ENCODE data around the gene RPL23. TPM values are rescaled to one million over a fixed set of nuclear protein-coding genes. Genes with fewer than 3 reads are reported as not detected.

The RPL23 gene
- total RNA-seq, 1 donor from 2014 or later, result 2,779 TPM

DNA sequence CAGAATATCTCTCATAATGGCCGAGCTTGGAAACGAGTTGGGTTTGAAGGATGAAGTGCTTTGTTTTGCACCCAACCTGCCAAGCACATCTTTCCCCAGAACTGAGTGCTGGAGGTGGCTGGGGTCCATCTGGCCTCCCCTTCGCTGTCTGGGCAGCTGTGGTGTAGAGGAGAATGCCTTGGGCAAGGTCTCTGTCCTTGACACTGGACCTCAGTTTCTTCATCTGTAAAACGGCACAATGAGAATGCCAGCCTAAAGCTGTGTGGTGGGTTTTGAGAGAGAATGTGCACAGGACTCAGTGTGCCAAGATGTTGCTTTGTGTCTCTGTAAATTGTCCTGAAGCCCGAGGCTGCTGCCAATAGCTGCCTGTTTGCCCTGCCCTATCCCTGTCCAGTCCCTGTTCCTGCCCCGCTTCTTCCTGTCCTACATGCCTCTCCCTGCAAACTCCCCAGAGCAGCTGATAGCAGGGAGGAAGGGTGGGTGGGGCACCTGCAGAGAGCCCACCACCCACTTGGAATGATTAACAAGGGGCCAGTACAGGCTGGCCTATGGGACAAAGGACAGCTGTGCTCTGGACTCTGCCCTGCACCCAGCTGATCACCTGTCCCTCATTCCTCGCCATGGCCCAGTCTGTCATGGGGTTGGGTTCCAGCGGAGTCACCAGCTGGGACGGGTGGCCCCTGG lies 31.7 kb upstream of the RPL23 start:
- Histone ChIP-seq H3K9me3 (ENCODE audit: control insufficient read depth in 3 of 3, low read length in 3 of 3) (no peaks in the 10 kb centered on the region), H3K36me3 (ENCODE audit: control insufficient read depth in 3 of 3, insufficient read depth in 3 of 3, low read length in 3 of 3) (peaks cover 0 to 11% (median 6%) of the 10 kb centered on the region in 3 donors), H3K4me3 (ENCODE audit: low read length in 3 of 3) (peak overlapping the region in 1 of 3 donors; percentile 22), H3K4me1 (ENCODE audit: control insufficient read depth in 3 of 3, insufficient read depth in 3 of 3, low read length in 3 of 3) (peaks cover 54 to 66% (median 59%) of the 10 kb centered on the region in 3 donors), H3K9ac (ENCODE audit: low read depth in 1 of 3, low read length in 3 of 3) (no peak overlapping the region), H3K27ac (ENCODE audit: low read depth, low read length) (no peak overlapping the region), H3K27me3 (ENCODE audit: control insufficient read depth in 3 of 3, insufficient read depth in 3 of 3, low read length in 3 of 3) (no peaks in the 10 kb centered on the region)

- Histone ChIP-seq H3K36me3 (ENCODE audit: control insufficient read depth in 3 of 3, insufficient read depth in 3 of 3, low read length in 3 of 3) (peaks cover 0 to 9% (median 2%) of the 10 kb centered on the region in 3 donors), H3K27ac (ENCODE audit: low read depth, low read length) (peak overlapping the region; percentile 47), H3K9me3 (ENCODE audit: control insufficient read depth in 3 of 3, low read length in 3 of 3) (no peaks in the 10 kb centered on the region), H3K4me3 (ENCODE audit: low read length in 3 of 3) (no peak overlapping the region), H3K27me3 (ENCODE audit: control insufficient read depth in 3 of 3, insufficient read depth in 3 of 3, low read length in 3 of 3) (no peaks in the 10 kb centered on the region), H3K4me1 (ENCODE audit: control insufficient read depth in 3 of 3, insufficient read depth in 3 of 3, low read length in 3 of 3) (peaks cover 63 to 74% (median 67%) of the 10 kb centered on the region in 3 donors), H3K9ac (ENCODE audit: low read depth in 1 of 3, low read length in 3 of 3) (peak overlapping the region in 2 of 3 donors; percentile 38 to 51)
Measured at GRCh38 chr17:38883592-38884526, 30.3 kb upstream of the RPL23 start.

DNA sequence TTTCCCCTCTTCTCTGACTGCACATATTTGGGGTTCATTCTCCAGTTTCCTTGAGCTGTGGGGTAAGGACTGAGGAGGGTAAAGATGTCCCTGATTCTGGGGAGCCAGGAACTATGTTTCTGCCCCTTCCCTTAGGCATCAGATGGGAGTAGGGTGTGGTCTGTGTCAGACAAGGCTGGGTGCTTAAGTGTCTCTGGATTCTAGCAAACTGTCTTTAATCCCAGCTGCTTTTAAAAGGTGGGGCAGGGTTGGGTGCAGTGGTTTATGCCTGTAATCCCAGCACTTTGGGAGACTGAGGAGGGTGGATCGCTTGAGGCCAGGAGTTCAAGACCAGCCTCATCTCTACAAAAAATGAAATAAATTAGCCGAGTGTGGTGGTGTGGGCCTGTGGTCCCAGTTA lies 29.3 kb upstream of the RPL23 start:
- H3K36me3 ChIP-seq (ENCODE audit: control insufficient read depth in 3 of 3, insufficient read depth in 3 of 3, low read length in 3 of 3), result peaks cover 5 to 18% (median 6%) of the 10 kb centered on the region in 3 donors
- H3K9me3 ChIP-seq (ENCODE audit: control insufficient read depth in 3 of 3, low read length in 3 of 3), result no peaks in the 10 kb centered on the region
- H3K4me1 ChIP-seq (ENCODE audit: control insufficient read depth in 3 of 3, insufficient read depth in 3 of 3, low read length in 3 of 3), result peaks cover 63 to 75% (median 67%) of the 10 kb centered on the region in 3 donors
- no peak overlapping the region for H3K27ac ChIP-seq (ENCODE audit: low read depth, low read length)
- no peak overlapping the region for H3K4me3 ChIP-seq (ENCODE audit: low read length in 3 of 3)
- H3K27me3 ChIP-seq (ENCODE audit: control insufficient read depth in 3 of 3, insufficient read depth in 3 of 3, low read length in 3 of 3), result no peaks in the 10 kb centered on the region
- H3K9ac ChIP-seq (ENCODE audit: low read depth in 1 of 3, low read length in 3 of 3), result no peak overlapping the region

DNA sequence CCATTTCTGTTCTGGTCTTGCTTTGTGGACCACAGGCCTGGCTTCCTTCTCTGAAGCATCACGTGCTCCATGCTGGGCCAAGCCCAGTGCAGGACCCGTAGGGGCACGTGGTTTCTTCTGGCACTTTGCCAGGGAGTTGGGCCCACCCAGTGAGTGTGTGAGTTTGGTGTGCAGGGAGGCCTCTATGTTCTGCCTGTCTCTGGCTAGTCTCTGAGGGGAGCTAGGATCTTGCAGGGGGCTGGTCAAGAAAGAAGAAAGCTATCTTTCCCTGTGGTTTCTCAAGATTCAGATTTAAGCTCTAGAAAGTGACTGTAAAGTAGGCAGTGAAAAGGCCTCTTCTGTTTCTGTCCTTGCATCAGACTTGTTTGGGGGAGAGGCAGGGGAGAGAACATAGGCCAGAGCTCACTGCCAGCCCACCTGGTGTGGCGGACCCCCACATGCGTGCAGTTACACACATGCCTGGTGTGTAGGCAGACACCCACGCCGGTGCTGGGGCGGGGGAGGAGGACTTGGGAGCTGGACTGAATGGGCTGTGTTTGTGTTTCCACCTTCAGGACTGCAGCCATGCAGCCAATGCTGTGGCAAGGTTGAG lies 28.2 kb upstream of the RPL23 start:
- peaks cover 70 to 78% (median 72%) of the 10 kb centered on the region in 3 donors for H3K4me1 ChIP-seq (ENCODE audit: control insufficient read depth in 3 of 3, insufficient read depth in 3 of 3, low read length in 3 of 3)
- H3K36me3 ChIP-seq (ENCODE audit: control insufficient read depth in 3 of 3, insufficient read depth in 3 of 3, low read length in 3 of 3), result peaks cover 6 to 21% (median 9%) of the 10 kb centered on the region in 3 donors
- H3K4me3 ChIP-seq (ENCODE audit: low read length in 3 of 3), result no peak overlapping the region
- no peak overlapping the region for H3K27ac ChIP-seq (ENCODE audit: low read depth, low read length)
- peak overlapping the region in 1 of 3 donors; percentile 25 for H3K9ac ChIP-seq (ENCODE audit: low read depth in 1 of 3, low read length in 3 of 3)
- no peaks in the 10 kb centered on the region for H3K27me3 ChIP-seq (ENCODE audit: control insufficient read depth in 3 of 3, insufficient read depth in 3 of 3, low read length in 3 of 3)
- no peaks in the 10 kb centered on the region for H3K9me3 ChIP-seq (ENCODE audit: control insufficient read depth in 3 of 3, low read length in 3 of 3)

DNA sequence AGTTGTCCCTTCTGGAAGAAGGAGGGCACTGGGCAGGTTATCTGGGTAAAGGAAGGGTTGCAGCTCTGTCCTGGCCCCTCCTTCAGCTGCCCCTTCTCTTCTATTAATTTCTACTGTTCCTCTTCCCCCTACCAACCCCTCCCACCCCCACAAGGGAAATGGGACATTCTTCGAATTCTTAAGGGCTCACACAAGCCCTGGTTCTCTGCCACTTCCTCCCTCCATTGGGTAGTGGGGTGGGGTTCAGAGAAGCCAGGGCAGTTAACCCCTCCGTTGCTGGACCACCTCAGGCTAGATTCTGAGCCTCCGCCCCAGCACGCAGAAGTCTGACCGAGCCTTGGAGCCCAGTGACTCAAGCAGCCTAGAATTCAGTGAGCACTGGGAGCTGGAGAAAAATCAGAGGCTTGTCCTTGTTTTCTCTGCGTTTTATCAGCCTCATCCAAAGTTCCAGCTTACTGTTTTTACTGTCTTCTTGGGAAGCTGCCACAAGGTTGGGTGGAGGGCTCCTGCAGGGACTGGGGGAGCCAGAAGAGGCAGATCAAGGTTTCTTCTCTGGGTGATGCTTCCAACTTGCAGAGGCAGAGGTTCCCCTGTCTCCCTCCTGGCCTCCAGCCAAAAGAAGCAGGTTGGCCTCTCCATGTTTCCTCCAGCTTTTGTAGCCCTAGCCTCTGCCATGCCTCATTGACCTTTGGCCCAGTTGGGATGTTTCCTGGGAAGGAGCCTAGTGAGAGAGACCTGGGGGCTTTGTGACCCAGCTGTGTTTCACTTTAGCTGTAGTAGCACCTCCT lies 26.6 kb upstream of the RPL23 start:
- Histone ChIP-seq H3K36me3 (ENCODE audit: control insufficient read depth in 3 of 3, insufficient read depth in 3 of 3, low read length in 3 of 3) (peaks cover 6 to 21% (median 9%) of the 10 kb centered on the region in 3 donors), H3K27ac (ENCODE audit: low read depth, low read length) (no peak overlapping the region), H3K4me1 (ENCODE audit: control insufficient read depth in 3 of 3, insufficient read depth in 3 of 3, low read length in 3 of 3) (peaks cover 58 to 69% (median 62%) of the 10 kb centered on the region in 3 donors), H3K27me3 (ENCODE audit: control insufficient read depth in 3 of 3, insufficient read depth in 3 of 3, low read length in 3 of 3) (no peaks in the 10 kb centered on the region), H3K9ac (ENCODE audit: low read depth in 1 of 3, low read length in 3 of 3) (peak overlapping the region in 1 of 3 donors; percentile 40), H3K4me3 (ENCODE audit: low read length in 3 of 3) (peak overlapping the region in 2 of 3 donors; percentile 15 to 35), H3K9me3 (ENCODE audit: control insufficient read depth in 3 of 3, low read length in 3 of 3) (no peaks in the 10 kb centered on the region)

DNA sequence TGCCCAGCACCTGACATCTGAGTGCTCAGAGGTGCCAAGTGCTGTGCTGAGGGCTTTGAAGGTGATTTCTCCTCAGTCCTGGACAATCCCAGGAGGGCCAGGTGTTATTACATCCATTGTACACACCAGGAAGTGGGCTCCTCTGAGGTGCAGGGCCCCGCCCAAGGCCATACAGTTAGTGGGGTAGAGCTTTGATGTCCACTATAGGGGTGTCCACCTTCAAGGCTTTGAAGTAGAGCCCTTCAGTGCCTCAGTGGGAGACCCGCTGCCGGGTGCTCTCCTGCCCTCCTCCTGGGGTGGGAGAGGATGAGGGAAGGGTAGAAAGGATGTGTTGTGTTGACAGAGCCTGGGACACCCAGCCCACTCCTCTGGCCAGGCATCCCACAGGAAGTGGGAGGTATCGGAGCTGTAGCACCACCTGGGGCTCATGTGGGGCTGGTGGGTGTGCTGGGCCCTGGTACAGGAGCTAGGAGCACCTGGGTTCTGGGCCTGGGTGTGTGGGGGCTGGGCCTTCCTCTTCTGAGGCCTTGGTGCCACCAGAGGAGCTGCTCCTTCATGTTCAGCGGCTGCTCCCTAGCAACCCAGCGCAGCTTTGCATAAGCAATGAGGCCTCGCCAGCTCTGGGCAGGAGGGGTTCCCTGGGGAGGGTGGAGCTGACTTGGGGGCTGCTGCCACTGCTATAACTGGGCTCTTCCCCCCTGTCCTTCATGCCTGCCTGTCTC lies 23.8 kb upstream of the RPL23 start:
- Histone ChIP-seq H3K27me3 (ENCODE audit: control insufficient read depth in 3 of 3, insufficient read depth in 3 of 3, low read length in 3 of 3) (no peaks in the 10 kb centered on the region), H3K4me3 (ENCODE audit: low read length in 3 of 3) (no peak overlapping the region), H3K27ac (ENCODE audit: low read depth, low read length) (no peak overlapping the region), H3K36me3 (ENCODE audit: control insufficient read depth in 3 of 3, insufficient read depth in 3 of 3, low read length in 3 of 3) (peaks cover 6 to 21% (median 8%) of the 10 kb centered on the region in 3 donors), H3K4me1 (ENCODE audit: control insufficient read depth in 3 of 3, insufficient read depth in 3 of 3, low read length in 3 of 3) (peaks cover 68 to 73% (median 70%) of the 10 kb centered on the region in 3 donors), H3K9ac (ENCODE audit: low read depth in 1 of 3, low read length in 3 of 3) (peak overlapping the region in 1 of 3 donors; percentile 8), H3K9me3 (ENCODE audit: control insufficient read depth in 3 of 3, low read length in 3 of 3) (no peaks in the 10 kb centered on the region)

DNA sequence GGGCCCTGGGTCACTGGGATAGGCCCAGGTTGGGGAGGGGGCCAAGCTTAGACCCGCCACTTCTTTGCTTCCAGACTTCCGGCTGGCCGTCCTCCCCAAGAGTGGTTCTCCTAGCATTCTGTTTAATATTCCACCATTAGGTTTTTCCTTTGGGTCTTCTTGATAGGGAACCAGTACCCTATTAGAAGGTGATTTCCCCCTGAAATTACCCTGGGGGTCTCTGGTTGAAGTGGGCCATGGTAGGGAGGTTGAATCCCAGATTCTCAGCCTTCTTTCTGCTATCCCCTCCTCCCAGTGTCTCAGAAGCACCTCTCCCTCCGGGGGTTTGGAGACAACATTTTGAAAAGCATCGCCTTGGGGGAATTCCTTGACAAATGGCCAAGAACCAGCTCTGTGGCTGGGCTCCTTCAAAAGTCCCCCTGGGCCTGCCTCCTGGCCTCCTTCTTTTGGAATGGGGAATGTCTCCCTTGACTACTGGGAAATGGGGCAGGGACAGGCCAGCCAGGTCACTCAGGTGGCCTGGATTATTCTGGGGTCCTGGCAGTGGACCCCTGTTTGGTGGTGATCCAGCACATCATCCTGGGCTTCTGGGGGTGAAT lies 22.1 kb upstream of the RPL23 start:
- Histone ChIP-seq H3K4me1 (ENCODE audit: control insufficient read depth in 3 of 3, insufficient read depth in 3 of 3, low read length in 3 of 3) (peaks cover 65 to 70% (median 67%) of the 10 kb centered on the region in 3 donors), H3K27me3 (ENCODE audit: control insufficient read depth in 3 of 3, insufficient read depth in 3 of 3, low read length in 3 of 3) (no peaks in the 10 kb centered on the region), H3K36me3 (ENCODE audit: control insufficient read depth in 3 of 3, insufficient read depth in 3 of 3, low read length in 3 of 3) (peaks cover 6 to 17% (median 8%) of the 10 kb centered on the region in 3 donors), H3K9me3 (ENCODE audit: control insufficient read depth in 3 of 3, low read length in 3 of 3) (no peaks in the 10 kb centered on the region), H3K4me3 (ENCODE audit: low read length in 3 of 3) (no peak overlapping the region), H3K9ac (ENCODE audit: low read depth in 1 of 3, low read length in 3 of 3) (peak overlapping the region in 1 of 3 donors; percentile 8), H3K27ac (ENCODE audit: low read depth, low read length) (peak overlapping the region; percentile 12)

GRCh38 chr17:38874505-38875400 lies 21.2 kb upstream of the RPL23 start:
- peaks cover 6 to 17% (median 8%) of the 10 kb centered on the region in 3 donors for H3K36me3 ChIP-seq (ENCODE audit: control insufficient read depth in 3 of 3, insufficient read depth in 3 of 3, low read length in 3 of 3)
- H3K9me3 ChIP-seq (ENCODE audit: control insufficient read depth in 3 of 3, low read length in 3 of 3), result no peaks in the 10 kb centered on the region
- no peaks in the 10 kb centered on the region for H3K27me3 ChIP-seq (ENCODE audit: control insufficient read depth in 3 of 3, insufficient read depth in 3 of 3, low read length in 3 of 3)
- H3K4me1 ChIP-seq (ENCODE audit: control insufficient read depth in 3 of 3, insufficient read depth in 3 of 3, low read length in 3 of 3), result peaks cover 59 to 62% (median 62%) of the 10 kb centered on the region in 3 donors
- H3K9ac ChIP-seq (ENCODE audit: low read depth in 1 of 3, low read length in 3 of 3), result peak overlapping the region; percentile 36 to 65 (median 54)
- H3K4me3 ChIP-seq (ENCODE audit: low read length in 3 of 3), result peak overlapping the region in 1 of 3 donors; percentile 2
- H3K27ac ChIP-seq (ENCODE audit: low read depth, low read length), result peak overlapping the region; percentile 12

Measured in skeletal muscle tissue (tissue), 4 donors.